Measurements from ENCODE around the gene ACOX3.

ACOX3 gene

GRCh38 chr4:8468746-8469535, 28.4 kb upstream of the ACOX3 start:
- in situ Hi-C loops (cut with MboI; ENCODE audit: low sequenced_read_pairs), result no loop called here

GRCh38 chr4:8467016-8467415, 26.5 kb upstream of the ACOX3 start:
- in situ Hi-C loops (cut with MboI; ENCODE audit: low sequenced_read_pairs), result no loop called here

- in situ Hi-C loops (cut with MboI; ENCODE audit: low sequenced_read_pairs), result no loop called here
Observed at GRCh38 chr4:8465615-8466611, 25.4 kb upstream of the ACOX3 start.

GRCh38 chr4:8464381-8464780, 23.9 kb upstream of the ACOX3 start:
- in situ Hi-C loops (cut with MboI; ENCODE audit: low sequenced_read_pairs), result no loop called here

GRCh38 chr4:8463811-8464210, 23.3 kb upstream of the ACOX3 start:
- in situ Hi-C loops (cut with MboI; ENCODE audit: low sequenced_read_pairs), result no loop called here

GRCh38 chr4:8461616-8462015, 21.1 kb upstream of the ACOX3 start:
- in situ Hi-C loops (cut with MboI; ENCODE audit: low sequenced_read_pairs), result no loop called here

- in situ Hi-C loops (cut with MboI; ENCODE audit: low sequenced_read_pairs), result no loop called here
Observed at GRCh38 chr4:8461086-8461485, 20.6 kb upstream of the ACOX3 start.

- in situ Hi-C loops (cut with MboI; ENCODE audit: low sequenced_read_pairs), result no loop called here
Observed at GRCh38 chr4:8459867-8460445, 19.4 kb upstream of the ACOX3 start.

- in situ Hi-C loops (cut with MboI; ENCODE audit: low sequenced_read_pairs), result no loop called here
Observed at GRCh38 chr4:8457646-8458252, 17.2 kb upstream of the ACOX3 start.

GRCh38 chr4:8453957-8454356, 13.4 kb upstream of the ACOX3 start:
- in situ Hi-C loops (cut with MboI; ENCODE audit: low sequenced_read_pairs), result no loop called here

- in situ Hi-C loops (cut with MboI; ENCODE audit: low sequenced_read_pairs), result no loop called here
Observed at GRCh38 chr4:8451440-8452182, 11.1 kb upstream of the ACOX3 start.

- in situ Hi-C loops (cut with MboI; ENCODE audit: low sequenced_read_pairs), result no loop called here
Observed at GRCh38 chr4:8446122-8446521, 5.6 kb upstream of the ACOX3 start.

GRCh38 chr4:8443801-8444200, 3.3 kb upstream of the ACOX3 start:
- in situ Hi-C loops (cut with MboI; ENCODE audit: low sequenced_read_pairs), result no loop called here

GRCh38 chr4:8442596-8443358, 2.3 kb upstream of the ACOX3 start:
- in situ Hi-C loops (cut with MboI; ENCODE audit: low sequenced_read_pairs), result no loop called here

GRCh38 chr4:8441499-8442091, 1.1 kb upstream of the ACOX3 start:
- in situ Hi-C loops (cut with MboI; ENCODE audit: low sequenced_read_pairs), result no loop called here

- in situ Hi-C loops (cut with MboI; ENCODE audit: low sequenced_read_pairs), result no loop called here
Observed at GRCh38 chr4:8439914-8440491, 520 bp downstream of the ACOX3 start.

- in situ Hi-C loops (cut with MboI; ENCODE audit: low sequenced_read_pairs), result no loop called here
Observed at GRCh38 chr4:8439168-8439567, 1.4 kb downstream of the ACOX3 start.

GRCh38 chr4:8438743-8439142, 1.8 kb downstream of the ACOX3 start:
- in situ Hi-C loops (cut with MboI; ENCODE audit: low sequenced_read_pairs), result no loop called here

GRCh38 chr4:8437281-8437680, 3.2 kb downstream of the ACOX3 start:
- in situ Hi-C loops (cut with MboI; ENCODE audit: low sequenced_read_pairs), result no loop called here

Data from HL-60/S4 (cell line).